LHCN-M2 (cell line): Measurements from ENCODE around the gene ADGRV1. TPM values are rescaled to one million over a fixed set of nuclear protein-coding genes. Genes with fewer than 3 reads are reported as not detected.
"Not testable (repeated sequence)": the region's sequence is repeated elsewhere in the genome, so short reads cannot be mapped to it uniquely, and the experiment has no call there.

Experiments used
- DNase-seq: peaks from one replicate; pipeline ENCODE4 v3.0.0-alpha.2; 2012; ENCODE audit warnings: low read depth
- total RNA-seq: library from RNA; depleted of rRNA; stranded (reverse); fragments of >200 nt; gene quantifications from 2 replicates; pipeline ENCODE4 v1.2.3, GENCODE V29; 2014

The ADGRV1 gene
- total RNA-seq, 1 experiment from 2014 or later = 0.17 TPM

DNA sequence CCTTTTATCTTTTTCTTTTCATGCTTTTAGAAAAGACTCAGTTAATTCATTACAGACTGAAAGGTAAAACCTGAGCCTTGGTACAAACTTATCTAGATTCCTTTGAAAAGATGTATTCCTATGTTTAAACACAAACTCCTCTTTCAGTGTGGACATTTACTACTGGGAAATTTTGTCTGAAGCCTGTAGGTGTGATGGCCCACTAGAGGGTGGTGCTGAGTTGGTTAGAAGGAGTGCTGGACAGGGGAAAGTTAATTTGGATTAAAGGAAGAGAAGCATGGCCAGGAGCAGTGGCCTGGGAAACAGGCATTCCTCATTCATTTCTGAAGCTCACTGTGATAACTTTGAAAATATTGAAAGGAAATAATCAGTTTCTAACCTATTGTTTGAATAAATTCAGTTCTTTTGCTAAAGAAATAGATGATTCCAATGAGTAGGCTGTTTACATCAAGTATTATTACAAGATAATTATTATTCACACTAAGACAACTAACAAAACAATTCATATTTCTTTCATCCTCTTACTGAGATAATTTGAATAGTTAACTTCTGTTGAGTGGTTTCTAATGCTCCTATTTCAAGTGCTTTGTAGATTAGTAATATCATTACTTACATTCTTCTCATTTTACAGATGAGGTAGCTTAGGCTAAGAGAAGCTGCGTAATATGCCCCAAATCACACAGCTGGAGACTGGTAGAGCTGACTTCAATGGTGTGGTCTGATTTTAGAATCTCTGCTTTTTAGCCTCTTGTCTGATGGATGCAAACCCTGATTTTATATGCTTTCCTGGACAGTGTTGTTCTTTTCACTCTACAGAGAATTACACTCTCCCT lies 150.9 kb downstream of the ADGRV1 start:
- DNase-seq = peak; percentile 45

DNA sequence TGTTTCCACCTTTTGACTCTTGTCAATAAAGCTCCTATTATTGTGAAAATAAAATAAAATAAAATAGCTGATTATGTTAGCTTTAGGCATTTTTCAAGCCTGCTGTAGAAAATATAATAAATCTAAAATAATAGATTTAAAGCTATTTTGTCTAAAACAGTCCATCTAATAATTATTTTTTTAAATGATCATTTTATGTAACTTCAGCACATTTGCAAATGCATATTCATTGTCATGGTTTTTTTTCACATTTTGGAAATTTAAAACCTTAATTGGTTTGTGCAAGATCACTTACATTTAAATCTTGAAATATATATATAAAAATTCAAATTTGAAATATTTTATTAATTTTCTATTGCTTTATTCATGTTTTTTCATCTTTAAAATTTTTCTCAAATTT lies 159.8 kb downstream of the ADGRV1 start:
- DNase-seq = no peak

DNA sequence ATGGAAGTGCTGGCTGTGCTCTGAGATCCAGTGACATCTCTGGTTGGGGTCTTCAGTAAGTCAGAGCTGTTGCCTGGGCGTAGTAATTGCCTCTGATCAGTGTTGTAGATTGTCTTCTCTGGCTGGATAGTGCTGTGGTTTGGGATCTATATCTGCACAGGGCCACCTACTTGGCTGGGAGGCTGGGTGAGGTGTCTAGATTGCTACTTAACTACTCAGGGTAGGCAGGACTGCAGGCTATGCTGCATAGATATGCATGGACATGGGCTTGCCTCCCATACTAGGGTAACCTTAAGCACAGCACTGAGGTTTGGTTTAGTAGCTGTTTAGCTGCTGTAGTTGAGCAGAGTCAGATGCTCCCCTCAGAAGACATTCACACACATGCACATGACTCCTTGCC lies 181.0 kb downstream of the ADGRV1 start:
- DNase-seq = no peak

DNA sequence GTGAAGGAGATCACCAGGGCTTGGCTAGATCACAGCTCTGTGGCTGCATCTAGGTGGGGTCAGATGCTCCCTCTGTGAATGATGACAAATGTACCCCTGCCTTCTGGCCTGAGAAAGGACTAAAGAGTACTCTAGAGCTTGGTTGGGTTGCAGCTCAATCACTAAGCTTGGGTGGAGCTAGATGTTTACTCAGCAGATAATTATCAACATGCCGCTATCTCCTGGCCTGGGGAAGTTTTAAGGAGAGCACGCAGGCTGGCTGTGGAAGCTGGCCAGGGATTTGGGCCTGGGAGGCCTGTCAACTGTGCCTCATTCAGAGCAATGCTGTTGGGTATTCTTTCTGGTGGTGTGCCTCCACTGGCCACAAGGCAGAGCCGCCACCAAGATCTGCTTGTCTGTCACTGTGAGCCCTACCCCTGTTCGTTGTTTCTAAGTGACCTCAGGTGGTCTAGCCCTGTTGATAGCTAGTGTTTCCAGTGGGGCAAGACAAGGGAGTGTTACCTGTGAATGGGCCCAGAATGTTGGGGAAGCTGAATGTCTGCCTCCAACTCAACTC lies 181.7 kb downstream of the ADGRV1 start:
- DNase-seq = no peak

DNA sequence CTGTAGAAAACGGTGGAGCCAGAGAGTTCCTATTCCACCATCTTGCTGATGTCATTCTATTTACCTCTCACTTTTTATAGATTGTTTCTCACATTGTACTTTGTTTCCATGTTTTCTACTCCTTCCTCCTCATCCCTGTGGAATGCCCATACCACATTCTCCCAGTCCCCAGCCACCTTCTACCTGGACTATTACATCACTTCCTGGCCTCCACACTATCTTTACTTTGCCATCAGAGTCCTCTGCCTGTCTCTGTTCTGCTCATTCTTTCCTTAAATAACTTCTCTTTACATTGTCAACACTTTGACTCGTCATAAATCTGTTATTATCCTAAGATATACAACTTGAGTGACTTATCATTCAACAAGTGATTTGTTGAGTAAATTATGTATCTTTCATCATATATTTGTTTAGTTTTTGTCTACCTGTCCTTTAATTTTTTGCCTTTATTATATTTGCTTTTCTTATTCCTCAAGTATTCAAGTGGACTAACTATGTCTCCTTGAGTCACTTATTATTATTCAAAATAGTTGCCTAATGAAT lies 182.5 kb downstream of the ADGRV1 start:
- DNase-seq = no peak

DNA sequence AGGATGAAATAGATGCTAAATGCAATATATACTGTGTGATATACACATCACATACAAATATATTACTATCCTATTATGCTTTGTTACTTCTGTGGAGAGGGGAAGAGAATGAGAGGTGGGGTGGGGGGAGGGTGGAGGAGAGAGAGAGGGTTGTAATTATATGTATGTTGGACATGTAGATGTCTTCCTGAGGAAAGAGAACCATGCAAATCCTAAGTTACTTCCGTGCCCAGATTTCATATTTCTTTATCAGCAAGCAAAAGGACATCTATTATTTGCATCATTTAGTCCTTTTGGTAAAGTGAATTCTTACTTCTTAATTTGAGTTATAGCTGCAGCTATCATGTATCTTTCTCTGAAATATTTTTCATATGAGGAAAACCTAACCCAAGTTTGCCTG lies 187.5 kb downstream of the ADGRV1 start:
- no peak for DNase-seq

DNA sequence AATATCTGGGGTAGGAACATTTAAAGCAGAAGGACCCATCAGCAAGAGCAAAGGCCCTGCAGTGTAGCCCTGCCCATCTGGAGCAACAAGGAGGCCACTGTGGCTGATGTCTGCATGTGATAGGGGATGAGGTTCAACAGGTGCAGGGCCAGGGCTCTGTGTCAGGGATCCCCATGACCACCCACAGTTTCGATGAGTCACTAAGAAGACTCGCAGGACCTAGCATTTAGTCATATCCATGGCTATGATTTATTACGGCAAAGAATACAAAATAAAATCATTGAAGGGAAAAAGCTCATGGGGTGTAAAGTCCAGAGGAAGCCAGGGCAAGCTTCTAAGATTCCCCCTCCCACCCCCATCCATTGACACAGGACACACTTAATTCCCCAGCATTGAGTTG lies 188.6 kb downstream of the ADGRV1 start:
- peak; percentile 90 for DNase-seq

DNA sequence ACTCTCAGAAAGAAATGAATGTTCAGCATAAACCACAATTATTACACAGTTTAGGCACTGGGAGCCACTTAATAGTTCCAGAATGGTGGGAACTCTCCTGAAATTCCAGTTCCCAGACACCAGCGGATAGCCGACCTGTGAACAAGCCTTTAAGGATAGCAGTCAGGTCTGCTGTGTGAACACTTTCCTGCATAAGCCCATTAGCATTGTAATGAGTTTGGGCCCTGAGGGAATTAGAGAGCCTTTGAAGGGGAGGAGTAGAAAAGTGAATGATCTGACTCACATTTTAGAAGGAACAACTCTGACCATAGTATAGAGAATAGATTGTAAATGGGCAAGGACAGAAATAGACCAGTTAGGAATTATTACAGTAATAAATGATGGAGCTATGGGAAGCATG lies 189.1 kb downstream of the ADGRV1 start:
- peak; percentile 43 for DNase-seq

DNA sequence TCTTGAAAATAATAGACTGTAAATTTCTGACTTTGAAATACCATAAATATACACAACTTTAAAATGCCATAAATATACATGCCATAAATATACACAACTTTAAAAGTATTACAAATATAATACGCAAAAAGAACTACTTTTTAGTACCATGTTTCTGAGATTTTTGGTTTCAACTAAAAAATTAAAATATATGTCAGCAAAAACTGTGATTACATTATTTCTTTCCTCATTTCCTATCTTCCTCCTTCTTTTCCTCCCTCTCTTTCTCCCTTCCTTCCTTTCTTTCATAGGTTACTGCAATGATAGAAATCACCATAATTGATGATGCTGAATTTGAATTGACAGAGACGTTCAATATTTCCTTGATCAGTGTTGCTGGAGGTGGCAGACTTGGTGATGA lies 200.5 kb downstream of the ADGRV1 start:
- no peak for DNase-seq

DNA sequence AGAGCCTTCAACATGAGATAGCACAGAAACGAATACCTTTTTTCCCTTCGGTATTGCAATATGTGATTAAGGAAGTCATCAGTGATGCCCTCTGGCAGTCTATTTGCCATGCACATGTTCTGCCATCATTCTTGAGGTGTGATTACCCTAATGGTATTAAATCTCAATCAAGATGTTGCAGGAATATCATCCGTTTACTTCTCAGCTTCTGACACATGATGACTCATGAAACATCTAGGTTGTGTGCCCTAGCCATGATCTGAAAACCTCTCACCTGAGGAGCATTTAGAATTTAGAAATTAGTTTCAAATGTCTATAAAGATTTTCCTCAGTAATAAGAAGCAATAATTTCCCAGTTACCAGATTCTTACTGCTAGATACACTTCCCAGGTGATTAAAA lies 209.1 kb downstream of the ADGRV1 start:
- no peak for DNase-seq

DNA sequence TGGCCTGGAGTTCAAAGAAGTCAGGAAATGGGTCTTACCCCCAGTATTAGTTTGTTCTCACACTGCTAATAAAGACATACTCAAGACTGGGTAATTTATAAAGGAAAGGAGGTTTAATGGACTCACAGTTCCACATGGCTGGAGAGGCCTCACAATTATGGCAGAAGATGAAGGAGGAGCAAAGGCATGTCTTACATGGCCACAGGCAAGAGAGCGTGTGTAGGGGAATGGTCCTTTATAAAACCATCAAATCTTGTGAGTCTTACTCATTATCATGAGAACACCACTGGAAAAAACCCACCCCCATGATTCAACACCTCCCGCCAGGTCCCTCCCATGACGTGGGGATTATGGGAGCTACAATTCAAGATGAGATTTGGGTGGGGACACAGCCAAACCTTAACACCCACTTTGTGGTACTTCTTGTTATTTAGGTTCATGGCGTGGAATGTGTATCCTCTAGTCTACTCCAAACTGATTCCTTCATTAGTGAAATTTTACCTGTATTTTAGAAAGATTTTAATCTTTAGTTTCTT lies 211.5 kb downstream of the ADGRV1 start:
- DNase-seq = not testable (repeated sequence)

DNA sequence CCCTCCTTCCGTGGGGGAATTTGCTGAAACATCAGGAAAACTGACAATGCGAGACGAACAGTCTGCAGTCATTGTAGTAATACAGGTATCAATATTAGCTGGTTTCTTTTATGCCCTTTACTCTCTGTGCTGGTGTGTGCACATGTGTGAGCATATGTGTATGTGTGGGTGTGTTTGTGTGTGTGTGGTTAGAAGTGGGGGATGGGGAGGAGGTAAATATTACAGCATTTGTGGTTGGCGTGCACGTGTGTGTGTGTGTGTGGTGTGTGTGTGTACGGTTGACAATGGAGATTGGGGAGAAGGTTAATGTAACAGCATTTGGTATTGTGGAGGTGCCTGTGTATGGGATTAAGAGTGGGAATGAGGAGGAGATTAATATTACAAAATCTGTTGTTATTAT lies 219.4 kb downstream of the ADGRV1 start:
- DNase-seq = no peak

DNA sequence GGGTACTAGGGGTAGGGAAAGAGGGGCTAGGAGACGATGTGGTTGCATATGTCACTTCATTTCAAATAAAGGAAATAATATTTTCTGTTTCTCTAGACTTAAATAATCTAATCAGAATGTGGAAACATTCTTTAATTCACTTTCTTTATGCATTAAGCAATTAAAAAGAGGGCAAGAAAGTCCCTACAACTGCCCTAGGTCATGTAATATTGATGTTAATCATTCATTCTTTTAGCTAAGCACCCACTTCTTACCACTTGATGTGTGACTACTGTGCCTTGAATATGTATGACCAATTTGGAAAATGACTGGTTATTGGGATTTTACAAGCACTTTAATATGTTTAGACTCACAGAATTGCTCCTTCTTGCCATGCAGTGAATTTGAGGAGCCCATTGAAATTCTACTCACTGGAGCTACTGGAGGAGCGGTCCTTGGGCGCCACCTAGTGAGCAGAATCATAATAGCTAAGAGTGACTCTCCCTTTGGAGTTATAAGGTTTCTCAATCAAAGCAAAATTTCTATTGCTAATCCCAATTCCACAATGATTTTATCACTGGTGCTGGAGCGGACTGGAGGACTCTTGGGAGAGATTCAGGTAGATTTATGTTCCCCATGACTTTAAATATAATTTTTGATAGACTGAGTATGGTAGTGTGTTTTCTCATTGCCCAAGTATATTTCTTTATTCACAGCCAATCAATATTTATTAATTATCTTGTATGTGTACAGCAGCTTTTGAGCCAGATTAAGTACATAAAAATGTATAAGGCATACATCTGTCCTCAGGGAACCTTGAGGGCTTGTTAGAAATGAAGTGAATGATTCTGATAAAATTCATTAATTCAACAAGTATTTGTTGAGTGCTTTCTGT lies 225.1 kb downstream of the ADGRV1 start:
- peak; percentile 58 for DNase-seq

DNA sequence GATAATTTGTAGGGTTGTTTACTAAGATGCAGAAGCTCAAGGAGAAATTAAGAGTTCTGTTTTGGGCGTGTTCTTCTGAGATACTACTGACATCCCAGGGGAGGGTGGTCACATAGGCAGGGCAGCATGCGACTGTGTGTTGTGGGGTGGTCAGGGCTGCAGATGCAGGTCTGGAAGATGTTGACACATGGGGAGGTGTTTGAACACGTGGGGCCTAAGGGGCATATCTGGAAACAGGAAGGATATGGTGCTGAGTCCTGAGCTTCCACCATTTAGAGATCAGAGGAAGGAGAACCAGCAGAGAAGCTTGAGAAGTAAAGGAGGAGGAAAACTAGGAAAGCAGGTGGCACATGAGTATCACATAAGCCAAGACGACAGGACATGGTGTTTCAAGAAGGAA lies 228.2 kb downstream of the ADGRV1 start:
- DNase-seq = no peak

DNA sequence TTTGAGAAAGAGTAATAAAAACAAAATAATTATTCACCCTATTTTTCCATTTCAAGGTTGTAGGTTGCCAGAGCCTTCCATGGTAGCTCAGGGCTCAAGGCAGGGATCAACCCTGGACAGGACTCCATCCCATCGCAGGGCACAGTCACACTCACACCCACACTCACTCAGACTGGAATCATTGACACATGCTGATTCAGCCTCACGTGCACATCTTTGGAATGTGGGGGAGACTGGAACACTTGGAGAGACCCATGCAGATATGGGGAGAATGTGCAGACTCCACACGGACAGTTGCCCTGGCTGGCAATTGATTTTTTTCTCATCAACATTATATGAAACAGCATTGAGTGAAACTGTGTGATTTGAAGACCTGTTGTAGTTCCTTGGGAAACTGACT lies 234.1 kb downstream of the ADGRV1 start:
- DNase-seq = peak; percentile 66

DNA sequence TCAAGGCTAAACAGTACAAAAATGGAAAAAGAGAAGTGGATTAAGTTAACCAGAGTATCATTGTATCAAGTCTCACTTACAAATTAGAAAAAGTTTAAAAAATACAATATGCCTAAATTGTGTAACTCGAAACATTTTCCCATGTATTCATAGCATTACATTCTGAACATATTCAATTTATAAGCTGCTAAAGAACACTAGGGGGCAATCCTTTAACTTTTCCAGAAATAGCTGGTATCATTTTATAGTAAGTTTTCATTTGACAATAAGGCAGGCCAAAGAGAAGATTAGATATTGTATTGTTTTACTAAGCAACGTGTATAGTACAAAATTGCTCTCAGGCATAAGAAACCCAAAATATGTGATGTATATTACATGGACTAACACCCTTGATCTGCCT lies 234.6 kb downstream of the ADGRV1 start:
- no peak for DNase-seq

DNA sequence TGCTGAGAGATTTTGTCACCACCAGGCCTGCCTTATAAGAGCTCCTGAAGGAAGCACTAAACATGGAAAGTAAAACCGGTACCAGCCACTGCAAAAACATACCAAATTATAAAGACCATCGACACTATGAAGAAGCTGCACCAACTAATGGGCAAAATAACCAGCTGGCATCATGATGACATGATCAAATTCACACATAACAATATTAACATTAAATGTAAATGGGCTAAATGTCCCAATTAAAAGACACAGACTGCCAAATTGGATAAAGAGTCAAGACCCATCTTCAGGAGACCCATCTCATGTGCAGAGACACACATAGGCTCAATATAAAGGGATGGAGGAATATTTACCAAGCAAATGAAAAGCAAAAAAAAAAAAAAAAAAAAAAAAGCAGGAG lies 238.3 kb downstream of the ADGRV1 start:
- DNase-seq = not testable (repeated sequence)

DNA sequence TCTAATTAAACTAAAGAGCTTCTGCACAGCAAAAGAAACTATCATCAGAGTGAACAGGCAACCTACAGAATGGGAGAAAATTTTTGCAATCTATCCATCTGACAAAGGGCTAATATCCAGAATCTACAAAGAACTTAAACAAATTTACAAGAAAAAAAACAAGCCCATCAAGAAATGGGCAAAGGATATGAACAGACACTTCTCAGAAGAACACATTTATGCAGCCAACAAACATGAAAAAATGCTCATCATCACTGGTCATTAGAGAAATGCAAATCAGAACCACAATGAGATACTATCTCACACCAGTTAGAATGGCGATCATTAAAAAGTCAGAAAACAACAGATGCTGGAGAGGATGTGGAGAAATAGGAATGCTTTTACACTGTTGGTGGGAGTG lies 241.5 kb downstream of the ADGRV1 start:
- not testable (repeated sequence) for DNase-seq

DNA sequence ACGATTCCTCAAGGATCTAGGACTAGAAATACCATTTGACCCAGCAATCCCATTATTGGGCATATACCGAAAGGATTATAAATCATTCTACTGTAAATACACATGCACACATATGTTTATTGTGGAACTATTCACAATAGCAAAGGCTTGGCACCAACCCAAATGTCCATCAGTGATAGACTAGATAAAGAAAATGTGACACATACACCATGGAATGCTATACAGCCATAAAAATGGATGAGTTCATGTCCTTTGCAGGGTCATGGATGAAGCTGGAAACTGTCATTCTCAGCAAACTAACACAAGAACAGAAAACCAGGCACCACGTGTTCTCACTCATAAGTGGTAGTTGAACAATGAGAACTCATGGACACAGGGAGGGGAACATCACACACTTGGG lies 241.9 kb downstream of the ADGRV1 start:
- not testable (repeated sequence) for DNase-seq

DNA sequence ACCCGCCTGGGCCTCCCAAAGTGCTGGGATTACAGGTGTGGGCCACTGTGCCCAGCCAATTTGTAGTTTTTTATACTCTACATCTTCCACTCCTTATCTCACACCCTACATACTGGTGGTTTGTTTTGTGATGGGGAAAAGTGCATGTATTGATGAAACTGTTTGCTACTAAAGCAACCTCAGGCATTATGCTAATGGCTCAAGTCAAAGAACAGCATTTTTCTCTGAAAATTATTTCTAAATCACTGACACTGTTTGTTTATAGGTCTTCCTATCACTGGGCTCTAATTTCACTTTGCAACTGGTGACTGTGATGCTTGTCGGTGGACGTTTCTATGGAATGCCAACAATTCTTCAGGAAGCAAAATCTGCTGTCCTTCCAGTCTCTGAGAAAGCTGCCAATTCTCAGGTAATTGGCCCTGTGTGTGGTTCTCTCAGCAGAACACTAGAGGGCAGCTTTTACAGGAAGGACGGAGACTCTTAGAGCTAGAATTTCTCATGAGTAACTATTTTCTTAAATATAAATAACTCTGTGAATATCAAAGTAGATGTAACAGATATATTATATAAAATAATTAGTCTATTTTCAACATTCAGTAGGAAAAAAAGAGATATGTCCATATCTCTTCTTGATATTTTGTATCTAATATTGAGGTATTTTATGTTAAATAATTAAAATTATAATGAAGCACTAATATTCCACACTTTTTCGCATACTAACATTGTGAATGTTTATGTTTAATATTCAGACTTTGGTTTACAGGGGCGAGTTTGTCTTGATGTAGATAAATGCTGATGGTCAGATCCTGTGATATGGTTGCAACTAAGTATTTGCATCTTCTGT lies 244.1 kb downstream of the ADGRV1 start:
- peak; percentile 35 for DNase-seq

DNA sequence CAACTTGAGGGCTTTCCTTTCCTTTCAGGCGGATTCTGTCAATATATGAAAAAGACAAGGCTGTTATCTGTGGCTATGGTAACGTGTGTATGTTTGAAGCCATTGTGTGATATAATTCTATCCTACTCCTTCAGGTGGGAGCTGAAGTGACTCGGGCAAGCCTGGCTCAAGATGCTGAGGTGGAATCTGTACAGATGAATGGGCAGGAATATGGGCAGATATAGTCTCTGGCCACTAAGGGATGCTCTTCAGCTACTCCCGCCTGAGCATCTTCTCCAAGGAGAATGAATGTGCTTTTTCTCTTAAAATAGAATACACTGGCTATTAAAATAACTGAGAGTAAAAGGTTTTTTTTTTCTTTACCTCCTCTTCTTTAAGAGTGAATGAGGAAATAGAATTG lies 244.8 kb downstream of the ADGRV1 start:
- DNase-seq = no peak
